ENCODE results near the gene JUNB.

The JUNB gene

DNA sequence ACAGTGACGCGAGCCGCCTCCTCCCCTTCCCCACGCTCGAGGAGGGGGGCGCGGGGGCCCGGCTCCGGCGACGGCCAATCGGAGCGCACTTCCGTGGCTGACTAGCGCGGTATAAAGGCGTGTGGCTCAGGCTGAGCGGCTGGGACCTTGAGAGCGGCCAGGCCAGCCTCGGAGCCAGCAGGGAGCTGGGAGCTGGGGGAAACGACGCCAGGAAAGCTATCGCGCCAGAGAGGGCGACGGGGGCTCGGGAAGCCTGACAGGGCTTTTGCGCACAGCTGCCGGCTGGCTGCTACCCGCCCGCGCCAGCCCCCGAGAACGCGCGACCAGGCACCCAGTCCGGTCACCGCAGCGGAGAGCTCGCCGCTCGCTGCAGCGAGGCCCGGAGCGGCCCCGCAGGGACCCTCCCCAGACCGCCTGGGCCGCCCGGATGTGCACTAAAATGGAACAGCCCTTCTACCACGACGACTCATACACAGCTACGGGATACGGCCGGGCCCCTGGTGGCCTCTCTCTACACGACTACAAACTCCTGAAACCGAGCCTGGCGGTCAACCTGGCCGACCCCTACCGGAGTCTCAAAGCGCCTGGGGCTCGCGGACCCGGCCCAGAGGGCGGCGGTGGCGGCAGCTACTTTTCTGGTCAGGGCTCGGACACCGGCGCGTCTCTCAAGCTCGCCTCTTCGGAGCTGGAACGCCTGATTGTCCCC is at the start of gene JUNB:
JUNB (plus strand) TSS at position 142 of the 706 bp plus-strand sequence; CDS start at position 428, 286 bp downstream.
- DNase-seq (ENCODE audit: low read depth, low spot score): peak; percentile 94

DNA sequence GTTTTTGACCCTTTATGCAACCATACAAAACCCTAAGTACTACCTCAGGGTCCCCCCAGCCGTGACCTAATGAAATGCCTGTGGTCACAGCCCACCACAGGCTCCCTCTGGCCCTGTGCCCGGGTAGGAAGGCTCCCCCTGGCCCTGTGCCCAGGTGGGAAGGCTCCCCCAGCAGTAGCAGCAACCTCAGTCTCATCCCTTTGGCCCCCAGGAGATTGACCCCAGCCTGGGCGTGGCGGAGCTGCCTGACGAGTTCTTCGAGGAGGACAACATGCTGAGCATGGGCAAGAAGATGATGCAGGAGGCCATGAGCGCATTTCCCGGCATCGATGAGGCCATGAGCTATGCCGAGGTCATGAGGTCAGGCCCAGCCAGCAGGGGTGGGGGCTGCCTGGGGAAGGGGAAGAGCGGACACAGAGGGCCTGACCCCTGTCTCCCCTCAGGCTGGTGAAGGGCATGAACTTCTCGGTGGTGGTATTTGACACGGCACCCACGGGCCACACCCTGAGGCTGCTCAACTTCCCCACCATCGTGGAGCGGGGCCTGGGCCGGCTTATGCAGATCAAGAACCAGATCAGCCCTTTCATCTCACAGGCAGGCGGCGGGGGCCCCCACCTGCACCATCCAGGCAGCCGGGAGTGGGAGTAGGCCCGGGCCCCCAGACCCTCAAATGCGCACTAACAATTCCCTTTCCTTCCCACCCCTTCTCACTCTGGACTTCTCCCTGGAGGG is 46.0 kb upstream of the JUNB start:
- no peak for DNase-seq (ENCODE audit: low read depth, low spot score)

DNA sequence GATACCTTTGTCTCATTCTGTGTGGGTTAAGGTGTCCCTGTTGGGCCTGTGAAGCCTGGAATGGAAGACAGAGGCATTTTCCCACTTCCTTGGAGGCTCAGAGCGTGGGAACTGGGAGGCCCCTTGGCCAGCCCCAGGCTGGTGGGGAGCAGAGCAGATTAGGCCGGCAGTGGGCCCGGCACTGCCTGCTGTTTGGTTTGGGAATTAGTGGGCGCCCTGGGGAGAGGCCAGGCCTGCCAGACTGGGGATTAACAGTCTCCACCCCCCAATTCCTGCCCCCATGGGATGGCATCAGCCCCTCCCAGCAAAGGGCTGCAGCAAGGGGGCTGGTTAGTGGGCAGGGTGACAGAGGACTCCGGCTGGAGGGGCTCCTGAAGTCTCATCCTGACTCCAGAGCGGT is 42.8 kb upstream of the JUNB start:
- no peak for DNase-seq (ENCODE audit: low read depth, low spot score)

DNA sequence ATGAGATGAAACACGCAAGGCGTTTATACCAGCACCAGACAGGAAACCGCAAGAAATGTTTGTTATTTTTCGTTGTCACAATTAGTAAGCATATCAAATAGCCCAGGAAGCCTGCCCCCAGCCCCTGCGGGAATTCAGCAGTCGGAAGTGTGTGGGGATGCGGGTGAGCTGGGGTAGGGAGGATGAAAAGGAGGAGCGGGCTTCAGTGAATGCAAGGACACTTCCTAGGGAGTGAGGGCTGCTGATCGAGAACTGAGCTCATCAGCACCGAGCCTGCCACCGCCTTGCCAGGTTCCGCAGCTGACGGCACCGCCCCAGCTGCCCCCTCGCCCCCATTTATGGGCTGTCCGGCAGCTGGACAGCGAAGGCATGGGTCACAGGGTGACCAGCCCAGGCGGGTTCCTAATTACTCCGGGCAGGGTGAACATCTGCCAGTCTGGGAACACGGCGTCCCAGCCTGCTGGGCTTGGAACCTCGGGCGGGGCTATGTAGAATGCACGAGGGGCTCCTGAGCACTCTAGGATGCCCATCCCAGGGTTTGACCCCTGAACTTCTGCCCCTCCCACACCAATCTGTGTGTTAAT is 41.3 kb upstream of the JUNB start:
- no peak for DNase-seq (ENCODE audit: low read depth, low spot score)

DNA sequence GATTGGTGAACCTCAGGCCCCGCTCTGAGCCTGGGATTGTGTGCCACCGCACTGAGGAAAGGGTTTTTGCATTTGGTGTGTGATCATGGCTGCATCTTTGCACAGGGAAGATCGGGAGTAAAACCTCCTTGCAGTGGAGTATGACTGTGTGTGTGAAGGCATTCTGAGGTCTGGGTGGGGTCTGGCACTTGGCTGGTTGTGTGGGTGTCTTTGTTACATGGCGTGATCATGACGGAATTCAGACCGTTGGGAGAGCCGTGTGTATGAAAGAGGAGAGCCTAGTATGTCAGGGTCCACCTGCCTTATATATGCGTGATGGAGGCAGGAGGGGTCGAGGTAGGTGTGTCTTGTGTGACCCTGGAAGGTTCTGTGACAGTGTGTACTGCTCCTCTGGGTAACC is 40.4 kb upstream of the JUNB start:
- no peak for DNase-seq (ENCODE audit: low read depth, low spot score)

DNA sequence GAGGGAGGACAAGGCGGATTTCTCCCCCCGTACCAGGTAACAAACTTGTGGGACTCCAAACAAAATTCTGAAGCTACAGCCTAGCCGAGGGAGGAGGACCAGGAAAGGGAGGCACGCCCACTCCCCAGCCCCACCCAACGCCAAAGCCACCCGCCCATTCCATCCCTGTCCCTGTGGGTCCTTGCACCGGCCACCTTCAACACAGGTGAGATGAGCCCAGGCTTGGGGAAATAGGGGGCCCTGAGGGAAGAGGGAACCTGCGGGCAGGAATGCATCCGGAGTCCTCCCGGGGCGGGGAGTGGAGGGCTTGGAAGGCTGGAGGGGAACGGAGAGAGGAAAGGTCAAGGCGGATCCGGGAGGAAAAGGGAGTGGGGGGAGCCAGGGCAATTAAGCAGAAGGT is 39.7 kb upstream of the JUNB start, which contains the start of gene BEST2:
BEST2 (plus strand) TSS at position 157 of the 400 bp plus-strand sequence. CDS start 802 bp downstream, outside the sequence.
- no peak for DNase-seq (ENCODE audit: low read depth, low spot score)

DNA sequence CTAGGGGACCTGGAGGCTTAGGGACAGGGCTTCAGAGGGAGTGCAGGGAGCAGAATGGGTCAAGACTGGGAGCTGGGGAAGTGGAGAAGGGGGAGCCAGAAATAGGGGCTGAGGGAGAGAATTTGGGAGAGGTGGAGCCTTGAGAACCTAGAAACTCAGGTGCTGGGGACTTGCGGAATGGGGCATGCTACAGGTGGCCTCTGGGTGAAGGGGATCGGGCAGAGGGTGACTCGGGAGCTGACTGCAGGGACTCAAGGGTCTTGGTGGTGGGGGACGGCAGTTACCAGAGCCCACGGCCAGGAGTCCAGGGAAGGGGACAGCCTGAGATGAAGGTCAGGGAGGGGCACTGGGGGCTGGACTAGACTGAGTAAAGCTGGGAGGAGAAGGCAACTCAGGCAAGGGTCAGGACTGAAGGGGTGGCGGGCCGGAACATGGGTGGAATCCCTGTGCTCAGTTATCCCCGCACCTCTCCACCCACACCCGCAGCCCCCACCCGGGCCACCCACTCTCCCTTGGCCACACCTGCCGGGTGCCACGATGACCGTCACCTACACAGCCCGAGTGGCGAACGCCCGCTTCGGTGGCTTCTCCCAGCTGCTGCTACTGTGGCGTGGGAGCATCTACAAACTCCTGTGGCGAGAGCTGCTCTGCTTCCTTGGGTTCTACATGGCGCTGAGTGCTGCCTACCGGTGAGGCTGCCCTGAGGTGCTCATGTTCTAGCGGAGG is 39.1 kb upstream of the JUNB start:
- DNase-seq (ENCODE audit: low read depth, low spot score): no peak

DNA sequence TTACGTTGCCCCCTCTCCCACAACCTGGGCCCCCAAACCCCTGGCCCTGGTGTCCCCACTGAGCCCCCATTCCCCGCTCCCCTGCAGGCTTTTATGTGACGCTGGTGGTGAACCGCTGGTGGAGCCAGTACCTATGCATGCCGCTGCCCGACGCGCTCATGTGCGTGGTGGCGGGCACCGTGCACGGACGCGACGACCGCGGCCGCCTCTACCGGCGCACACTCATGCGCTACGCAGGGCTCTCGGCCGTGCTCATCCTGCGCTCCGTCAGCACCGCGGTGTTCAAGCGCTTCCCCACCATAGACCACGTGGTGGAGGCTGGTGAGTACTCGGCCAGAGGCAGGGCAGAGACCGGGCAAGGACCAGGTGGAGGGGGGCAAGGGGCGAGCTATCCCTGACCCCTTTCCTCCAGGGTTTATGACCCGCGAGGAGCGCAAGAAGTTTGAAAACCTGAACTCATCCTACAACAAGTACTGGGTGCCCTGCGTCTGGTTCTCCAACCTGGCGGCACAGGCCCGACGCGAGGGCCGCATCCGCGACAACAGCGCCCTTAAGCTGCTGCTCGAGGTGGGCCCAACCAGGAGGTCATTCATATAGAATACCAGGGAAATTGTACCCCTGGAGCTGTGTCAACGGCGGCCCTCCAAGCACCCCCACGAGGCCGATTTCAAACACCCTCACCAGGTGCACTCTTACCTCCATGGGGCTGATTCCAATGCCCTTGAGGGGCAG is 36.7 kb upstream of the JUNB start:
- no peak for DNase-seq (ENCODE audit: low read depth, low spot score)

DNA sequence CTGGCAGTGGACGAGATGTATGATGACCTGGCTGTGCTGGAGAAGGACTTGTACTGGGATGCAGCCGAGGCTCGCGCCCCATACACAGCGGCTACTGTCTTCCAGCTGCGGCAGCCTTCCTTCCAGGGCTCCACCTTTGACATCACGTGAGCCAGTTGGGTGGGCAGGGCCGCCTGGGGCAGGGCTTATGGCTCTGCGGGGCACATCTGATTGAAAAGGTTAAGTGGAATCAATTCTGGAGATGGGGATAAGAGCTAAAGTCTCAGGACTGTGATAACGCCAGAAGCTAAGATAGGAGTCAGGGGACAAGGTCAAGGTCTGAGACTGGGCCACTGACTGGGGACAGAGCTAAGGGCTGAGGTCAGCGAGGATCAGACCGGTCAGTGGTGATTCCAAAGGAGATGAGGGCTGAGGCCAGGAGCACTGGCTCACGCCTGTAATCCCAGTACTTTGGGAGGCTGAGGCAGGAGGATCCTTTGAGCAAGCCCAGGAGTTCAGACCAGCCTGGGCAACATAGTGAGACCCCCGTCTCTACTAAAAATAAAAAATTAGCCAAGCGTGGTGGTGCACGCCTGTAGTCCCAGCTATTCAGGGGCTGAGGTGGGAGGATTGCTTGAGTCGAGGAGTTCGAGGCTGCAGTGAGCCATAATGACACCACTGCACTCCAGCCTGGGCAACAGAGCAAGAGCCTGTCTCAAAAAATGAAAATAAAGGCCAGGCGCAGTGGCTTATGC is 35.0 kb upstream of the JUNB start:
- no peak for DNase-seq (ENCODE audit: low read depth, low spot score)

DNA sequence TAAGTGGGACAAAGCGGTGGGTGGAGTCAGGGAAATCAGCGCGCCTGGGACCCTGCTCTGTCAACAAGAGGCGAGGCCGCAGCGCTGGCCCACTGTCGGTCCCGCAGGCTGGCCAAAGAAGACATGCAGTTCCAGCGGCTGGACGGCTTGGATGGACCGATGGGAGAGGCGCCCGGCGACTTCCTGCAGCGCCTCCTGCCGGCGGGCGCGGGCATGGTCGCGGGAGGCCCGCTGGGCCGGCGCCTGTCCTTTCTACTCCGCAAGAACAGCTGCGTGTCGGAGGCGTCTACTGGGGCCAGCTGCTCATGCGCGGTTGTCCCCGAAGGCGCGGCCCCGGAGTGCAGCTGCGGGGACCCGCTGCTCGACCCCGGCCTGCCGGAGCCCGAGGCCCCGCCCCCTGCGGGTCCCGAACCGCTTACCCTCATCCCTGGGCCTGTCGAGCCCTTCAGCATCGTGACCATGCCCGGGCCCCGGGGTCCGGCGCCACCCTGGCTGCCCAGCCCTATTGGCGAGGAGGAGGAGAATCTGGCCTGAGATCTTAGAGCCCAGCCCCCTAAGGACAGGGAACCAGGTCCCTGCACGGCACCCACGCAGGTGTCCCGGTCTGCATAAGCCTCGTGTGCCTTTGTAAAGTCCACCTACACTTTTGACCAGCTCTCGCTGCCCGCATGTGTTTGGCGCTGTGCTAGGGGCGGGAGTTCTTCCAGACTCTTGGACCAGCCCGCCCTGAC is 33.6 kb upstream of the JUNB start:
- no peak for DNase-seq (ENCODE audit: low read depth, low spot score)

DNA sequence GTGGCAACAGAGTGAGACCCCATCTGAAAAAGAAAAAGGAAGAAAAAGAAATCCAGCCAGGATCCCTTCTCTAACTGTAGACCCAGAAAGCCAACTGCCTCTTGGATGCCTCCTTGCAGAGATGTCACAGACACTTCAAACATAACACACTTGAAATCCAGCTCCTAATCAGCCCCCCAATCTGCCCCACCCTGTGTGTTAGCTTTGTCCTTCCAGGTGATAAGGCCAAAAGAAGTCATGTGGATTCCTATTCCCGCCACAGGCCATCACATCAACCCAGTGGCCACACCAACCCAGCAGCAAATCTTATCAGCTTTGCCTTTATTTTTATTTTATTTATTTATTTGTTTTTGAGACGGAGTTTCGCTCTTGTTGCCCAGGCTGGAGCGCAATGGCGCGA is 31.6 kb upstream of the JUNB start:
- no peak for DNase-seq (ENCODE audit: low read depth, low spot score)

DNA sequence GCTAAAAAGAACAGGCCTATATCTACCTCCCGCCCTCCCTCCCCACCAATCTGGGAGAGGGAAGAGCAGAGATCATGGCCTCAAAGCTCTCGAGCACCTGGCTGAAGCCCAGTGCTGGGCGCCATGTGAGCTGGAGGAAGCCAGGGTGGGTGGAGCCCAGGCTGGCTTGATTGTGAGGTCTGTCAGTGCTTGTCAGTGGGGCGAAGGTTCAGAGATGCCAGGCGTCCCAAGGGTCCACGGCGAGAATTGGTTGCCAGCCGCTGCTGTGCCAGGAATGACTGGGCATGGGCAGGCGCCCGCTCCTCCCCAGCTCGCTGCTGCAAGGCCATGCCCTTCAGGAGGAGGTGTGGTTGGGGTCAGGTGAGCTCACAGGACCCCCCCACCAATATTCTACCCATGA is 28.2 kb upstream of the JUNB start:
- no peak for DNase-seq (ENCODE audit: low read depth, low spot score)

DNA sequence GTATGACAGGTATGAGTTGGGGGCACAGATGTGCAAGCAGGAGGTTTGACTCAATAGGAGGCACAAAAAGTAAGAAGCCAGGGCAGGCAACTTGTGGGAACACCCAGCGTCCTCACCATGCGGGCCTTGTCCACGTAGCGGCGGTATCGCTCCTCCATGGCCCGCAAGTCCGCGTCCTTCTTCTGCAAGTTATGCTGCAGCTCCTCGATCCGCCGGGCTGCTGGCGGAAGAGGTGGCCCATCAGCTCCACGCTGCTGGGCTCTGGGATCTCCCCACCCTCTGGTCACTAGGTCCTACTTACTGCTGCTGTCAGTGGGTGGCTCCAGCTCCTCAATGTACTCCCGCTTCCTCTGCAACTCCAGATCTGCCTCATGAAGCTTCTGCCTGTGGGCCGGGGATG is 26.6 kb upstream of the JUNB start:
- no peak for DNase-seq (ENCODE audit: low read depth, low spot score)

DNA sequence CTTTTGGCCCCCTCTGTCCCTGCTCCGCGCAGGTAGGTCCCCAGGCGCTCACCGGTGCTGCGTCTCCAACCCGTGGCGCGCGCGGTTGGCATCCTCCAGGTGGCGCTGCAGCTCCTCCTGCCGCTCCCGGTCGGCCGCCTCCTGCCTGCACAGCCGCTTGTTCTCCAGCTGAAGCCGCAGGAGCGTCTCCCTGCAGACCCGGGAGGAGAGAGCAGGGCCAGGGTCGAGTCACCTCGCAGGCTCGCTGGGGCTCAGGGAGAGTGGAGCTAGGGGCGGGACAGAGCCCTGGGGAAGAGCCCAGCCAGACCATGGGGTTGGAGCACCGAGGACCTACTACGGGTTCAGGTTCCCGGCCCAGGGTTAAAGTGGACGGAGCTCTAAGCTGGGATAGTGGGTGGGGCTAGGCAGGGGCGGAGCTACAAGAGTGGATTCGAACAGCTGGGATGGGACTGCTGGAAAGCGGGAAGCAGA is 25.2 kb upstream of the JUNB start:
- DNase-seq (ENCODE audit: low read depth, low spot score): no peak

DNA sequence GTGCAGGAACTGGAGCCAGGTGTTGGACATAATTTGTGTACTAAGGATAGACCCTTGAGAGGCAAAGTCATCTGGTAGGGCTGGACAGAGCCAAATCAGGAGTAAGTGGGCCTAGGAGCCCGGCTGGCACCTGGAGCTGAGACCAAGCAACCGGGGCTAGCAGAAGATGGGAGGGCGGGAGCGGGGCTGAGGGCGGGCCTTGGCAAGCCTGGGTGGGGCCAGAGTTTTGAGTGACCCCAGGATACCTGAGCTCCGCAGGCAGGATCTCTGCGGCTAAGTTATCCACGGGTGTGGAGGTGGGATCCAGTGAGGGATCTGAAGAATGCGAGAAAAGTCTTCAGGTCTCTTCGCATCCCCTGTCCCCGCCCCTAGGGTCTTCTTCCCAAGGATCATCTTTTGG is 24.1 kb upstream of the JUNB start:
- DNase-seq (ENCODE audit: low read depth, low spot score): no peak

DNA sequence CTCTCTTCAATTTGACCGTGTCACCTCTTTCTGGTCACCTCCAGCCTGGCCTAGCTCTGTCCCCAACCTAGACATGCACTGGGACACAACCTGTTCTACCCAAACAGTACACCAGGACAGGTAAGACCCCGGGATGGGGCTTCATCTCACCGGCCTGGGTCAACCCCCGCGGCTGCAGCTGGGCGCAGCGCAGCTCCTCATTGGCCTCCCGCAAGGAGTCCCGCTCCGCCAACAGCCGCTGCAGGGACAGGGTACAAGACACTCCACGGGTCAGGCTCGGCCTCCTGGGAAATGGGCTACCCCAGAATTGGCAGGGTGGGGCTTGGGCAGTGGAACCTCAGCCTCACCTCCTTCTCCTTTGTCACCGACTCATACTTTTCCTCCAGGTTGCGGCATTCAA is 23.6 kb upstream of the JUNB start:
- DNase-seq (ENCODE audit: low read depth, low spot score): no peak

DNA sequence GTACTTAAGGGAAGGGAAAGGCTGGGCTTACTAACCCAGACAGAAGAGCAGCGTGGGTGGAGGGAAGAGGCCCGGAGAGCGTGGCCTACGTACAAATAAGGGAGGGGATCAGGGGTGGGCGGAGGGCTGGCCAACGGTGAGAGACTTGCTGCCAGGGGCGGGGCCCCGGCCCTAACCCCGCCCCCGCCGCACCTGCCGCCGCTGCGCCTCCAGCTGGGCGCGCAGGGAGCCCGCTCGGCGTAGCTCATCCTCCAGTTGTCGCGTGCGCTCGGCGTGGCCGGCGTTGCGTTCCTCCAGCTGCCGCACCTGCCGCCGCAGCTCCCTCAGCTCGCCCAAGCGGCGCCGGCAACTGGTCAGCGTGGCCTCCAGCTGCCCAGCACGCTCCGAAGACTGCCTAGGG is 21.6 kb upstream of the JUNB start:
- no peak for DNase-seq (ENCODE audit: low read depth, low spot score)

DNA sequence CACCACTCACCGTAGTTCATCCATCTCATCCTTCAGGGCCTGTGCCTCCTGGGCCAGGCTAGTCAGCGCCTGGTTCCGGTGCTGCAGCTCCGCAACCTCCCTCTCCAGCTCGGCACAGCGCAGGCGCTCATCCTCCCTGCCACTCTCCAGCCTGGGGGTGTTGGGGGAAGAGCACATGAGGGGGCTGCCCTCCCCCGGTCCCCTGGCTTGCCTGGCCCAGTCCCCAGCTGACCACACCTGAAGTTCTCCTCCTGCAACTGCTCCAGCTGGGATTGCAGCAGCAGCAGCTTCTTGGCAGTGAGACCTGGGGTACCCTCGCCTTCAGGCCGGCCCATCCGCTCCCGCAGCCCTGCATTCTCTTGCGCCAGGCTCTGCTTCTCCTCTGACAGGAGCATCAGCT is 20.4 kb upstream of the JUNB start:
- DNase-seq (ENCODE audit: low read depth, low spot score): no peak

DNA sequence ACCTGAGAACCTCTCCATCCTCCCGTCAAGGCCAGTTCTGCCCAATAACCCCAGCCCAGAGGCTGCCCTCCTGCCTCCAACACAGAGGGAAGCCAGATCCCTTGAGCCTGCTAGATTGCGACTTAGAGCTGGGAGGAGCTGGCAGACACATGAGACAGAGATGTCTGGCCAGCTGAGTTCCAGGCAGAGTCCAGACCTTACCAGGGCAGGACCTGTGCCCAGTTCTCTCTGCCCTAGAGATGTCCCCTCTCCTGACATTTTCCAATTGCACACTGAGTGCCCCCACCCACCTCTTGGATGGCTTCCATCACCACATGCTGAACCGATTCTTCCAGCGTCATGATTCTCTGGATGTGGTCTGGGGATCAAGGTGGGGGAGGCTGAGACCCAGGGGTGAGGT is 19.0 kb upstream of the JUNB start:
- DNase-seq (ENCODE audit: low read depth, low spot score): no peak

DNA sequence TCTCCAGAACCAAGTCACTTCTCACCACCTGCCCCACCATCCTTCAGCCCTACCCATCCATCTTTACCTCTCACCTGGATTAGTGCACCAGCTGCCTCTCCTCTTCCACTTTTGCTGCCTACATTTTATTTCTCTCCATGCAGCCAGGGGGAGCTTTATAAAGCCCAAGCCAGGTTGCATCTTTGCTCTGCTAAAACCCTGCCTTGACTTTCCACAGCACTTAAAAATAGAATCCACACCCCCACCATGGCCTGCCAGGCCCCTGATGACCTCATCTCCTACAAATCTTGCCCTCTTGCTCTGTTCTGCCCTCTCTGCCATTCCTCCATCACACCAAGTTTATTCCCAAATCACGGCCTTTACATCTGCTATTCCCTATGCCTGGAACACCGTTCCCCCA is 17.7 kb upstream of the JUNB start:
- no peak for DNase-seq (ENCODE audit: low read depth, low spot score)
